Transverse colon (tissue), 4 donors: Measurements from ENCODE around the gene FAM20C. TPM values are rescaled to one million over a fixed set of nuclear protein-coding genes. Genes with fewer than 3 reads are reported as not detected.

Source experiments
- DNase-seq: peaks from one replicate; pipeline ENCODE4 v3.0.0-alpha.2; 2019
- H3K27ac ChIP-seq, 4 donors: fragments of 200-600 bp; sonication (generic); 2 replicates each; pipeline ENCODE4 v1.5.1; 2016 to 2018; ENCODE audit warnings: inconsistent platforms in 4 of 4
- H3K27me3 ChIP-seq: fragments of 200-600 bp; sonication (generic); 2 replicates; pipeline ENCODE4 v1.5.1; 2017; ENCODE audit warnings: inconsistent platforms
- H3K36me3 ChIP-seq, 4 donors: fragments of 200-600 bp; sonication (generic); 2 replicates each; pipeline ENCODE4 v1.5.1; 2017 to 2019; ENCODE audit warnings: inconsistent platforms in 4 of 4
- H3K4me1 ChIP-seq, 4 donors: fragments of 200-600 bp; sonication (generic); 2 replicates each; pipeline ENCODE4 v1.5.1; 2017 to 2020; ENCODE audit warnings: inconsistent platforms in 4 of 4
- H3K4me3 ChIP-seq, 4 donors: fragments of 200-600 bp; sonication (generic); 1 replicate in 1 of 4; 2 replicates in 3 of 4; pipeline versions ENCODE4 v1.5.1 to v1.6.1; 2017 to 2019; ENCODE audit warnings: inconsistent platforms in 4 of 4
- H3K9me3 ChIP-seq, 2 donors: fragments of 200-600 bp; sonication (generic); 2 replicates each; pipeline ENCODE4 v1.5.1; 2017 to 2019; ENCODE audit warnings: inconsistent platforms in 2 of 2
- CTCF ChIP-seq, 5 experiments: fragments of 200-600 bp in 3 of 5; fragments of 450-650 bp in 2 of 5; sonication (generic) in 3 of 5; IDR thresholded peaks; 1 replicate in 2 of 5; 2 replicates in 3 of 5; pipeline ENCODE4 v1.5.1; 2016 to 2017; ENCODE audit warnings: antibody characterized with exemption in 5 of 5, inconsistent platforms in 3 of 5, mild to moderate bottlenecking in 2 of 5, moderate library complexity in 1 of 5
- EP300 ChIP-seq: sonication (generic); formaldehyde crosslinking; IDR thresholded peaks from one replicate; pipeline ENCODE4 v1.6.1; 2017; ENCODE audit warnings: antibody characterized with exemption, low read depth
- POLR2A ChIP-seq: fragments of 450-650 bp; IDR thresholded peaks from one replicate; pipeline ENCODE4 v1.6.1; 2016; ENCODE audit warnings: antibody characterized with exemption, mild to moderate bottlenecking, moderate library complexity
- POLR2AphosphoS5 ChIP-seq, 3 donors: sonication (generic); formaldehyde crosslinking; IDR thresholded peaks; one replicate each; pipeline ENCODE4 v1.6.1; 2016; ENCODE audit warnings: antibody characterized with exemption in 3 of 3
- WGBS, 2 donors: methylation state at CpG; one replicate each; pipeline ENCODE4 v1.1.5; 2018; ENCODE audit warnings: low coverage in 1 of 2; 5-methylcytosine and 5-hydroxymethylcytosine counted together
- in situ Hi-C, 4 donors: fragments of 200-750 bp; cut with MboI; loops; one replicate each; pipeline versions ENCODE4 v1.15.0 to v1.15.1; 2017; ENCODE audit warnings: low sequenced_read_pairs in 3 of 4, low pct_ligation_motif_present in 1 of 4, low pct_unique_long_range_greater_than_20kb in 1 of 4
- intact Hi-C: fragments of 100-400 bp; cut with DNase I; formaldehyde crosslinking; loops from one replicate; pipeline ENCODE4 v1.15.1; 2023; ENCODE audit warnings: low total_unique reads
- total RNA-seq, 4 donors: library from RNA; depleted of rRNA; stranded (reverse); fragments of >200 nt; gene quantifications; one replicate each; pipeline ENCODE4 v1.1.0, GENCODE V29; 2016

The FAM20C gene
- total RNA-seq, 4 donors from 2014 or later: 10.5 to 62.3 (median 23.5) TPM

- Histone ChIP-seq H3K4me3 (no peak overlapping the region), H3K27ac (no peak overlapping the region), H3K4me1 (peaks cover 0 to 4% (median 0%) of the 10 kb centered on the region in 4 donors), H3K9me3 (no peaks in the 10 kb centered on the region), H3K36me3 (peaks cover 0 to 6% (median 0%) of the 10 kb centered on the region in 4 donors), H3K27me3 (no peaks in the 10 kb centered on the region)
- DNase-seq: no peak
- TF ChIP-seq POLR2AphosphoS5 (IDR thresholded peaks at IDR 0.05): no peak
- intact Hi-C loops (no loop called here), in situ Hi-C loops (no loop called here)
- 70 to 77% methylated on average over 3 to 20 of the region's 20 CpGs for WGBS, 2 donors
Observed at GRCh38 chr7:248732-249435, 56.5 kb downstream of the FAM20C start.

DNA sequence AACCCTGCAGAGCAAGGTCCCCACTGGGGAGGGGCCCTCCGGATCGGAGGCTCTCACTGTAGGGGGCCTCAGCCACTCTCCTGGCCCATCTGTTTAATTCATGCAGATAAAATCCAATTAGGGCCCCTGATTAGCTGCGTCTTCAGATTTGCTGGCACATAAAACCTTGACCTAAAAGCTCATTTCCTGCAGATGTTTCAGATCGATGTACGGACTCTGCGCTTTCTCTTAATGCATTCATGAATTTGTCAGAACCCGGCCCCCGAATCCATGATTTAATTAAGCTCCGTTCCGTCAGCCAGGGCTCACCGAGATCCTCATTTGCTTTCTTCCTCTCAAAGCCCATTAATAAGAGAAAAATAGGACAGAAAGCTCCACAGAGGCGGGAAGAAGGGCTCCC is 57.6 kb downstream of the FAM20C start:
- no peak overlapping the region for H3K27ac ChIP-seq
- no peaks in the 10 kb centered on the region for H3K27me3 ChIP-seq
- H3K9me3 ChIP-seq: no peaks in the 10 kb centered on the region
- in situ Hi-C loops: no loop called here
- intact Hi-C loops: no loop called here
- 85 to 95% methylated on average over 6 to 12 of the region's 12 CpGs for WGBS, 2 donors
- peaks cover 0 to 4% (median 0%) of the 10 kb centered on the region in 4 donors for H3K4me1 ChIP-seq
- DNase-seq: no peak
- TF ChIP-seq CTCF (IDR thresholded peaks at IDR 0.05): no peak
- no peak for TF ChIP-seq POLR2A
- TF ChIP-seq POLR2AphosphoS5 (IDR thresholded peaks at IDR 0.05): no peak
- TF ChIP-seq EP300: no peak
- no peak overlapping the region for H3K4me3 ChIP-seq
- H3K36me3 ChIP-seq: peaks cover 0 to 6% (median 0%) of the 10 kb centered on the region in 4 donors

DNA sequence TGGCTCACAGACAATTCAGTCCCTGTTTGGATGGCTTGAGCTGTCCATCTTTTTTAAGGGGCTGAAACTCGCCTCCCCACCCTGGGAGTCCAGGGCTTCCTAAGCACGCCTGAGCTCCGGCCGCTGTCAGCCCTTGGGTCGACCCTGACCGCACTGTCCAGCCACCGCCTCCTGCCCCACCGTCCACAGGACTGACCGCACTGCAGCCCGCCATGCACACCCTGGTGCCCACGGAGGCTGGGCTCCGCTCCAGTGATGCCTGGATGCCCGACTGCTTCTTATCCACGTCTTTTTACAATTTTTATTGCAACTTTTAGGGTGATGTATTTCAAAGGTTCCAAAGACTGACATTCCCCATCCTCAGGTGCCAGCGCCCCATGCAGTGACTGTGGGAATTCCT is 58.2 kb downstream of the FAM20C start:
- Histone ChIP-seq H3K4me1 (no peaks in the 10 kb centered on the region), H3K36me3 (peaks cover 0 to 6% (median 0%) of the 10 kb centered on the region in 4 donors), H3K27ac (no peak overlapping the region), H3K4me3 (no peak overlapping the region), H3K9me3 (no peaks in the 10 kb centered on the region), H3K27me3 (no peaks in the 10 kb centered on the region)
- intact Hi-C loops: no loop called here
- no peak for DNase-seq
- WGBS, 2 donors: 87% methylated on average over 15 of the region's 15 CpGs; no CpG with 5 or more reads in 1 of the 2 donors
- in situ Hi-C loops: no loop called here
- TF ChIP-seq EP300 (no peak), POLR2A (no peak), POLR2AphosphoS5 (IDR thresholded peaks at IDR 0.05) (no peak), CTCF (IDR thresholded peaks at IDR 0.05) (no peak)

DNA sequence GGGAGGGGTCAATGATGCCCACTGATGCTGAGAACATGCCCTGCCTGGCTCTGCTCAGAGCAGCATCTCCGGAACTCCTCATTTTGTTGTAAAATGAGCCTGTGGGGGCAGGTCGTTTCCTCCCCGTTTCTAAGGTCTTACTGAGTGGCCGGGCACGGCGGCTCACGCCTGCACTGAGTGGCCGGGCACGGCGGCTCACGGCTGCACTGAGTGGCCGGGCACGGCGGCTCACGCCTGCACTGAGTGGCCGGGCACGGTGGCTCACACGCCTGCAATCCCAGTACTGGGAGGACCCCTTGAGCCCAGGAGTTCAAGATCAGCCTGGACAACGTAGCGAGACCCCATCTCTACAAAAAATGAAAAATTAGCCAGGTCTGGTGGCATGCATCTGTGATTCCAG is 58.6 kb downstream of the FAM20C start:
- no peak overlapping the region for H3K27ac ChIP-seq
- TF ChIP-seq EP300: no peak
- TF ChIP-seq CTCF (IDR thresholded peaks at IDR 0.05): no peak
- TF ChIP-seq POLR2A: no peak
- no peak for TF ChIP-seq POLR2AphosphoS5 (IDR thresholded peaks at IDR 0.05)
- H3K4me3 ChIP-seq: no peak overlapping the region
- DNase-seq: no peak
- peaks cover 0 to 6% (median 0%) of the 10 kb centered on the region in 4 donors for H3K36me3 ChIP-seq
- WGBS, 2 donors: 92 to 100% methylated on average over 2 to 20 of the region's 20 CpGs
- intact Hi-C loops (no loop called here), in situ Hi-C loops (no loop called here)
- H3K27me3 ChIP-seq: no peaks in the 10 kb centered on the region
- H3K9me3 ChIP-seq: no peaks in the 10 kb centered on the region
- H3K4me1 ChIP-seq: no peaks in the 10 kb centered on the region
